NCI-H1092 (cell line): ENCODE measurements around the gene PID1.

Source experiments
- DNase-seq: peaks from one replicate; lab custom pipeline; 2025; lab: John Stamatoyannopoulos, UW

The PID1 gene

GRCh38 chr2:229009816-229010215 is 261.3 kb downstream of the PID1 start:
- DNase-seq: no peak

GRCh38 chr2:229003256-229003655 is 267.8 kb downstream of the PID1 start:
- no peak for DNase-seq

- DNase-seq: no peak
Measured at GRCh38 chr2:229001196-229001595, 269.9 kb downstream of the PID1 start.

GRCh38 chr2:228999326-228999725 is 271.8 kb downstream of the PID1 start:
- no peak for DNase-seq

- DNase-seq: no peak
Measured at GRCh38 chr2:228988786-228989185, 282.3 kb downstream of the PID1 start.

- no peak for DNase-seq
Measured at GRCh38 chr2:228987441-228988155, 283.5 kb downstream of the PID1 start.

- DNase-seq: no peak
Measured at GRCh38 chr2:228986961-228987360, 284.1 kb downstream of the PID1 start.

GRCh38 chr2:228983700-228984099 is 287.4 kb downstream of the PID1 start:
- no peak for DNase-seq

GRCh38 chr2:228974169-228974568 is 296.9 kb downstream of the PID1 start:
- DNase-seq: no peak
